Neural progenitor cell (in vitro differentiated cells): ENCODE data around the gene TMEM244. TPM values are rescaled to one million over a fixed set of nuclear protein-coding genes. Genes with fewer than 3 reads are reported as not detected.

Experiments
- DNase-seq: peaks from one replicate; pipeline ENCODE4 v3.0.0-alpha.2; 2016; ENCODE audit warnings: low spot score
- H2AFZ ChIP-seq: fragments of 200-600 bp; sonication (generic); replicated peaks from 2 replicates; pipeline ENCODE4 v1.6.1; 2016; ENCODE audit warnings: antibody characterized with exemption
- H3F3A ChIP-seq: fragments of 200-600 bp; sonication (generic); 2 replicates; pipeline ENCODE4 v1.6.1; 2016; ENCODE audit warnings: antibody characterized with exemption, low read depth
- H3K27ac ChIP-seq: fragments of 200-600 bp; sonication (generic); 2 replicates; pipeline ENCODE4 v1.5.1; 2016; ENCODE audit warnings: mild to moderate bottlenecking
- H3K27me3 ChIP-seq: fragments of 200-600 bp; sonication (generic); 2 replicates; pipeline ENCODE4 v1.6.1; 2016; ENCODE audit warnings: mild to moderate bottlenecking, moderate library complexity
- H3K36me3 ChIP-seq: fragments of 200-600 bp; sonication (generic); 2 replicates; pipeline ENCODE4 v1.5.1; 2016
- H3K4me1 ChIP-seq: fragments of 200-600 bp; sonication (generic); 2 replicates; pipeline ENCODE4 v1.6.1; 2016; ENCODE audit warnings: mixed run types
- H3K4me2 ChIP-seq: fragments of 200-600 bp; sonication (generic); 2 replicates; pipeline ENCODE4 v1.6.1; 2016
- H3K4me3 ChIP-seq: fragments of 200-600 bp; sonication (generic); 2 replicates; pipeline ENCODE4 v1.5.1; 2016
- H3K79me2 ChIP-seq: fragments of 200-600 bp; sonication (generic); 2 replicates; pipeline ENCODE4 v1.6.1; 2016; ENCODE audit warnings: low read depth
- H3K9ac ChIP-seq: fragments of 200-600 bp; sonication (generic); 2 replicates; pipeline ENCODE4 v1.6.1; 2016
- H3K9me3 ChIP-seq: fragments of 200-600 bp; sonication (generic); 2 replicates; pipeline ENCODE4 v1.5.1; 2016; ENCODE audit warnings: low read depth
- H4K20me1 ChIP-seq: fragments of 200-600 bp; sonication (generic); 2 replicates; pipeline ENCODE4 v1.6.1; 2016; ENCODE audit warnings: low read depth
- H3K27ac Mint-ChIP-seq: 3 replicates; pipeline ENCODE4 v1.8.0; 2021; ENCODE audit warnings: mixed read lengths
- H3K27me3 Mint-ChIP-seq: 2 replicates; pipeline ENCODE4 v1.8.0; 2022; ENCODE audit warnings: low read depth, mild to moderate bottlenecking, inconsistent platforms, moderate library complexity, mixed read lengths; ENCODE audit not compliant: insufficient read depth
- H3K36me3 Mint-ChIP-seq: 3 replicates; pipeline ENCODE4 v1.8.0; 2021; ENCODE audit warnings: mixed read lengths
- H3K4me1 Mint-ChIP-seq: 3 replicates; pipeline ENCODE4 v1.8.0; 2021; ENCODE audit warnings: mixed read lengths
- H3K4me3 Mint-ChIP-seq: 3 replicates; pipeline ENCODE4 v1.8.0; 2021; ENCODE audit warnings: mild to moderate bottlenecking, moderate library complexity, mixed read lengths
- H3K9me3 Mint-ChIP-seq: 3 replicates; pipeline ENCODE4 v1.8.0; 2020; ENCODE audit warnings: mixed read lengths
- EZH2 ChIP-seq: fragments of 200-600 bp; sonication (generic); IDR thresholded peaks from 2 replicates; pipeline ENCODE4 v1.6.1; 2017; ENCODE audit warnings: antibody characterized with exemption, mild to moderate bottlenecking, moderate library complexity
- EZH2phosphoT487 ChIP-seq: fragments of 200-600 bp; sonication (generic); IDR thresholded peaks from 2 replicates; pipeline ENCODE4 v1.6.1; 2017; ENCODE audit warnings: antibody characterized with exemption
- total RNA-seq: library from RNA; depleted of rRNA; stranded (reverse); fragments of >200 nt; gene quantifications from 2 replicates; pipeline ENCODE4 v1.2.3, GENCODE V29; 2015; ENCODE audit warnings: low replicate concordance
- TF ChIP-seq, protein P1 (sequence below): fragments of 200-600 bp; sonication (generic); IDR thresholded peaks from 2 replicates; pipeline ENCODE4 v1.5.1; 2017; ENCODE audit warnings: antibody characterized with exemption, mild to moderate bottlenecking

TMEM244 gene
- total RNA-seq, 1 donor from 2014 or later, result not detected

DNA sequence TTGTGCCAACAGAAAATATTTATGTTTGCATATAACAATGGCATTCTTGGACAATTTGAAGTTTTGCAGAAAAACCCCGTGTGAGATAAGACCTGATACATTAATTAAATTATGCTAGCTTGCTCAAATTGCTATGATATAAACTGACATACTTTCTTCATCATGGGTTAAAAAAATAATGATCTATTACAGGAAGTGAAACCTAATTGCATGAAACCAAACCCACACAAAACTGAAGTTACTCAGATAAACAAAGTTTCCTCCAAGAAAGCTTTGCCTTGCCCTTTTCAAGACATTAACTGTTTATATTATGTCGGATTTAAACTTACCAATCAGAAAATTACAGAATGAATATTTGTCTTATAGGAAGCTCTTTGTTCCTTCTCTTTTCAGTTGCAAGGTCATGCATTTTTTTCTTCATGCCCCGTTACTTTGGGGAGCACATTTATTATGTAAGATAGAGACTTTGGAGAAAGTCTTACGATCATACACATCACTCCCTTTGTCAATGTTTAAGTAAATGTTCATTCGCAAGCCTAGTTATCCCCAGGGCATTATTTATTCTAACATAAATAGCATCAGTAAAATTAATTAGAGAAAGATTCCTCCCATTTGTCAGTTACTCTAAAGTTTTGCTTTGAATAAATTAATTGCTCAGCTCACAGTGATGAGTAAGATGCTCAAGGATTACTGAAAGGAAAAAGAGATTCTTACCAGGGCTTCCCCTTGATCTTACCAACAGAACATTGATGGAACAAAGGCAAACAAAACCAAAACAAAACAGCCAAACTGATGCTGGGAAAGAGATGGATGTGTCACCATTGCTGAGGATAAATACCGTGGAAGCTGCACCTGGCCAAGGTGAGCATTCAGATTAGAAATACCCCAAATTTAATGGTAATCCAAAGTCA is 14.8 kb upstream of the TMEM244 start:
- Histone ChIP-seq H3K79me2 (no peaks in the 10 kb centered on the region), H3K4me2 (no peak overlapping the region), H3K4me1 (no peaks in the 10 kb centered on the region), H3K9ac (no peak overlapping the region), H3K27ac (no peak overlapping the region), H2AFZ (no peak overlapping the region), H3K9me3 (no peaks in the 10 kb centered on the region), H3K4me3 (no peak overlapping the region), H4K20me1 (no peaks in the 10 kb centered on the region), H3K27me3 (no peaks in the 10 kb centered on the region), H3F3A (no peaks in the 10 kb centered on the region), H3K36me3 (no peaks in the 10 kb centered on the region)
- Mint-ChIP-seq H3K27ac (no peak overlapping the region), H3K36me3 (no peaks in the 10 kb centered on the region), H3K9me3 (peaks cover 12% of the 10 kb centered on the region), H3K4me3 (no peak overlapping the region), H3K27me3 (no peaks in the 10 kb centered on the region), H3K4me1 (no peaks in the 10 kb centered on the region)
- TF ChIP-seq EZH2 (no peak), EZH2phosphoT487 (no peak)
- TF ChIP-seq, protein P1, sequence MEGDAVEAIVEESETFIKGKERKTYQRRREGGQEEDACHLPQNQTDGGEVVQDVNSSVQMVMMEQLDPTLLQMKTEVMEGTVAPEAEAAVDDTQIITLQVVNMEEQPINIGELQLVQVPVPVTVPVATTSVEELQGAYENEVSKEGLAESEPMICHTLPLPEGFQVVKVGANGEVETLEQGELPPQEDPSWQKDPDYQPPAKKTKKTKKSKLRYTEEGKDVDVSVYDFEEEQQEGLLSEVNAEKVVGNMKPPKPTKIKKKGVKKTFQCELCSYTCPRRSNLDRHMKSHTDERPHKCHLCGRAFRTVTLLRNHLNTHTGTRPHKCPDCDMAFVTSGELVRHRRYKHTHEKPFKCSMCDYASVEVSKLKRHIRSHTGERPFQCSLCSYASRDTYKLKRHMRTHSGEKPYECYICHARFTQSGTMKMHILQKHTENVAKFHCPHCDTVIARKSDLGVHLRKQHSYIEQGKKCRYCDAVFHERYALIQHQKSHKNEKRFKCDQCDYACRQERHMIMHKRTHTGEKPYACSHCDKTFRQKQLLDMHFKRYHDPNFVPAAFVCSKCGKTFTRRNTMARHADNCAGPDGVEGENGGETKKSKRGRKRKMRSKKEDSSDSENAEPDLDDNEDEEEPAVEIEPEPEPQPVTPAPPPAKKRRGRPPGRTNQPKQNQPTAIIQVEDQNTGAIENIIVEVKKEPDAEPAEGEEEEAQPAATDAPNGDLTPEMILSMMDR, result no peak
- DNase-seq, result no peak

DNA sequence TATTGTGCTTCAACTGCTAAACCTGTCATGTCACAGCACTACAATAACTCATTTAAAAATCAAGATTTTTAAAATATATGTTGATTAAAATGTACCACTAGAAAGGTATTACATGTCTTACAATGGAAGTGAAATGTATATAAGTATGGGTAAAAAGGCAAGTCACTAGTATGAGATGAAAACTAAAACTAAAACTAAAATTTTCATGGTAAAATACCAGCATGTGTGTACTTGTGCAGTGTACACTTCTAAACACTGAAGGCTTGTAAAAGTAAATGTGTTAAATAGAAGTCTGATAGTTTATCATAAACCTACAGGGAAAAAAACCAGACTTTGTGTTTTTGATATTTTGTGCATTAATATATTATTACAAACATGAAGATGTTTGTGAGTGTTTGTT is 13.7 kb upstream of the TMEM244 start:
- no peak overlapping the region for H2AFZ ChIP-seq
- DNase-seq, result no peak
- H3K4me3 ChIP-seq, result no peak overlapping the region
- no peak overlapping the region for H3K4me3 Mint-ChIP-seq
- H3K4me1 Mint-ChIP-seq, result no peaks in the 10 kb centered on the region
- no peaks in the 10 kb centered on the region for H3K27me3 ChIP-seq
- no peak overlapping the region for H3K27ac ChIP-seq
- no peak overlapping the region for H3K27ac Mint-ChIP-seq
- TF ChIP-seq EZH2, result no peak
- no peak for TF ChIP-seq EZH2phosphoT487
- H3K9me3 Mint-ChIP-seq, result peaks cover 7% of the 10 kb centered on the region
- H3K36me3 ChIP-seq, result no peaks in the 10 kb centered on the region
- H3K36me3 Mint-ChIP-seq, result no peaks in the 10 kb centered on the region
- H3K9ac ChIP-seq, result no peak overlapping the region
- H3K9me3 ChIP-seq, result no peaks in the 10 kb centered on the region
- no peaks in the 10 kb centered on the region for H3K4me1 ChIP-seq
- no peaks in the 10 kb centered on the region for H3F3A ChIP-seq
- H3K79me2 ChIP-seq, result no peaks in the 10 kb centered on the region
- no peaks in the 10 kb centered on the region for H3K27me3 Mint-ChIP-seq
- no peak overlapping the region for H3K4me2 ChIP-seq
- H4K20me1 ChIP-seq, result no peaks in the 10 kb centered on the region

DNA sequence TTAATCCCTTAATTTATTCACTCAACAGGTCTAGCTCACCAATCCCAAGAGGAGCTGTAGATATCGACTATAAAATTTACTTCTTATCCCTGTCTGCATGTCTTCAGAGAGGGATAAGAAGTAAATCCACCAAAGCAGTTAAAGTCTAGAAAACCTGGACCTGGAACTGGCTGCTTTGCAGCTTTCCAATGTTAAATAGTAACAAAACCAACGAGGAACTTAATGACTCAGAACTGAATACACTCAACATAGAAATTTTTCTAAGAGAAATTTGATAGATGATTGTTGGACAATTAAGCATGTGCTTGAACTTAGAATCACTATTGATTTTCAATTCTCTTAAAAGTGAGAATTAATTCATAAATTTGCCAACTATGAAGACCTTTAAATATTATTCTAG is 11.5 kb upstream of the TMEM244 start:
- Mint-ChIP-seq H3K27me3 (no peaks in the 10 kb centered on the region), H3K9me3 (no peaks in the 10 kb centered on the region), H3K4me1 (no peaks in the 10 kb centered on the region), H3K4me3 (no peak overlapping the region), H3K36me3 (no peaks in the 10 kb centered on the region), H3K27ac (no peak overlapping the region)
- no peak for TF ChIP-seq EZH2
- TF ChIP-seq, protein P1, result no peak
- no peaks in the 10 kb centered on the region for H3F3A ChIP-seq
- no peak overlapping the region for H3K9ac ChIP-seq
- no peak overlapping the region for H3K4me2 ChIP-seq
- no peaks in the 10 kb centered on the region for H3K4me1 ChIP-seq
- no peak for DNase-seq
- no peaks in the 10 kb centered on the region for H3K36me3 ChIP-seq
- no peak overlapping the region for H3K27ac ChIP-seq
- no peaks in the 10 kb centered on the region for H4K20me1 ChIP-seq
- no peaks in the 10 kb centered on the region for H3K79me2 ChIP-seq
- H2AFZ ChIP-seq, result no peak overlapping the region
- H3K4me3 ChIP-seq, result no peak overlapping the region
- no peaks in the 10 kb centered on the region for H3K9me3 ChIP-seq
- no peaks in the 10 kb centered on the region for H3K27me3 ChIP-seq

DNA sequence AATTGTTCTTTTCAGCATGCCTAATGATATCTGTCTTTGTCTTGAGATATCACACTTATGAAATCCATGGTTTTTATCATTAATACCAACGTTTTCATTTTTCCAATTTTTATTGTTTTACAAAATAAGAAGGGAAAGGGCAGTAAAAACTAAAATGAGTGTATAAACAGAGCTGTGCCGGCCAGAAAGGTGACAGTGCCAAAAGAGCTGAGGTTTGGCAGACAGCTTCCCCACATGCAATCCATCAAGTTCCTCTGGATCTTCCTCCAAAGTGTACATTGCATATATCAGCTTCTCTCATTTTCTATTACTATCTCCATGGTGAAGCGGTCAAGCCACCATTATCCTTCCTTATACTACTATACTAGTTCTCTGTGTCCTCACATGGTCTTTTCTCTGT is 10.1 kb upstream of the TMEM244 start:
- H2AFZ ChIP-seq, result no peak overlapping the region
- no peaks in the 10 kb centered on the region for H3K27me3 ChIP-seq
- DNase-seq, result no peak
- Mint-ChIP-seq H3K9me3 (no peaks in the 10 kb centered on the region), H3K4me3 (no peak overlapping the region), H3K36me3 (no peaks in the 10 kb centered on the region), H3K4me1 (no peaks in the 10 kb centered on the region), H3K27ac (no peak overlapping the region), H3K27me3 (no peaks in the 10 kb centered on the region)
- peaks cover 6% of the 10 kb centered on the region for H3K4me1 ChIP-seq
- H3K36me3 ChIP-seq, result no peaks in the 10 kb centered on the region
- H3K4me2 ChIP-seq, result no peak overlapping the region
- no peak overlapping the region for H3K4me3 ChIP-seq
- no peaks in the 10 kb centered on the region for H3K79me2 ChIP-seq
- H3K27ac ChIP-seq, result no peak overlapping the region
- TF ChIP-seq EZH2, result no peak
- TF ChIP-seq, protein P1, result no peak
- no peak for TF ChIP-seq EZH2phosphoT487
- H3K9ac ChIP-seq, result no peak overlapping the region
- no peaks in the 10 kb centered on the region for H3K9me3 ChIP-seq
- no peaks in the 10 kb centered on the region for H4K20me1 ChIP-seq
- no peaks in the 10 kb centered on the region for H3F3A ChIP-seq
